ENCODE data around the gene ANKRD28.
"Not testable (repeated sequence)": the region's sequence is repeated elsewhere in the genome, so short reads cannot be mapped to it uniquely, and the experiment has no call there.

ANKRD28 gene

DNA sequence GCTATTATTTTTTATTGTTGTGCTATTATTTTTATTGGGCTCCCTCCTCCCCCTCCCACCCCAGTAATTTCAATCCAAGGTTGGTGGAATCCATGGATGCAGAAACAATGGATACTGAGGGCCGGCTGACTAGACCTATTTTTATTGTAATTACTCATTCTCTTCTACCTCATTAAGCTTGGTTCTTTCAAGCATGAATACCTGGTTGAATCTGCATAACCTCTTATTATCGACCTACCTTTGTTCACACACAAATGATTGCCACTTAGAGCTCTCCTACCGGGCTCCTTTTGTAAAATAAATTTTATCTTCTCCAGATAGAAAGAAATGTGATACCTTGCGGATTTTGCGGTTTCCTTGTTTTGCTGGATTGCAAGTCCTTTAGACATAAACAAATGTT lies 164.6 kb downstream of the ANKRD28 start:
- no peak for DNase-seq

DNA sequence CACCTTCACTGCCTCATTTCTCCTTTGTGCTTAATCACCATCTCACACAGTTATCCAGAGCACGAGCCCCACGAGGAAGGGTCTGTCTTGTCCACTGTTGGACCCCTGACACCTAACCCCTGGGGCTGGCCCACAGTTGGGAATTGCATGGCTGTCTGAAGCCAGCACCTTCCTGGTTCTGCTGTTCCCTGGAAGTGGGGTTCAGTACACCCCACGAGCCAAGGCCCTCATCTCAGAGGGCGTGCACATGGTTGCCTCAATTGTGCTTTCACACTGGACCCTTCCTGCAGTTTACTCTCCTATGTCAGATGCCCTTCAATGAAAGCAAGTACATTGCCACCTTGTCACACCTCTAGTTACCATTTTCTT lies 165.6 kb downstream of the ANKRD28 start:
- no peak for DNase-seq

DNA sequence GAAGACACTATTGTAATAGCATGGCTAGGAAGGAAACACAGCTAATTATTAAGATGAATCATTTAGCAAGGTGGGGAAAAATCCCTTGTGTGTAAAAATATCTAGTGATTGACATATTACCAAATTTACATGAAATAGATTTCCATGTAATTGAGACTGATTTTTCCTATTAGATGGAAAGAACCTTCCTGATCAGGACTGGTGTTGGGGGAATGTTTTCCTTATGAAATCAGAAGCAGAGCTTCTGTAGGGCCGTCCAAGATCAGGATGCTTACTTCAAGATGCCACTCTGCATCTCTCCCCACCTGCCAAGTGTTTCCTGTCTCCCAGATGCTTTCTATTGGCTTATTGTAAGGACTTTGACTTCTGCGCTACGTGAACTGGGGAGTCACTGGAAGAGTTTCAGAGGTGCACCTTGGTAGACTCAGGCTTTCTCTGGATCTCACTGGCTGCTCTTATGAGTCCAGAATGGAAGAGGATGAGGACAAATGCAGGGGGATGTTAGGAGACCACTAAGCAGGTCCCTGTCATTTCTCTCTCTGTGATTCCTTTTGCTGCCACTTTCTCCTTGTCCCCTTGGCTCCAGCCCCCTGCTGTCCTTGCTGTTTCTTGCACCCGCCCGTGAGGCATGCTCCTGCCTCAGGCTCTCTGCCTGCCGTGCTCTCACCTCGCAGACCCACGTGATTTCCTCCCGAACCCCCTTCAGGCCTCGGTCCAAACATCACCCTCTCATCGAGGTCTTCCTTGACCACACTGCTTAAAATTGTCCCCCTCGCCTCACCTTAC lies 166.2 kb downstream of the ANKRD28 start:
- DNase-seq = no peak

DNA sequence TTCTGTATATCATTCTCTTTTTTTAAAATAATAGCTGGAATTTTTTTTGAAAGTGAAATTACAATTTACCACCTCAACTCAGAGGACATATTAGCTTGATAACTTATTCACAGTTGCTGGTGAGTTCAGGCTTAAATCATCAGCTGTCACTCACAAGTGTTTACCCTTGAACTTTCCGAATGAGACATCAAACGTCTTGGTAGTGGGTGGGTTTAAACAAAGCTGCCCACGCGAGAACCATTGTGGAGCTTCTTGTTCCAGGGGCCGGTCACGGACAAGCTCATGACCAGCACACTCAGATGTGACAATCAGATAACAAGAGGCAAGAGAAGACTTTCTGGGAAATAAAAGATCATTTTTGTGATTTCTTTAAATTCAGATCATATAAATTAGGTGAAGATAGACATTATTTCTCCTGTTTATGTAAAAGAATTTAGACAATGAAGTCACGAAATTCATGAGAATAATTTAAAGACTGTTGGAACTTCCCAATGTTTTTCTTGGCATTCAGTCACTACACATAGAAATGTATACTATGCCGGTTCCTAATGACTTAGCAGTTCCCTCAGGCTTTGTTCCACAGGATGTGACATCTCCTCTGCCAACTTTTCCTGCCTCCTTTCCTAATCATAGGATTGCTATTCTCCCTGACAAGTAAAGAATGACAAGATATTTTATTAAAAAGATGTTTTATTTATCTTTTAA lies 167.0 kb downstream of the ANKRD28 start:
- DNase-seq = no peak

DNA sequence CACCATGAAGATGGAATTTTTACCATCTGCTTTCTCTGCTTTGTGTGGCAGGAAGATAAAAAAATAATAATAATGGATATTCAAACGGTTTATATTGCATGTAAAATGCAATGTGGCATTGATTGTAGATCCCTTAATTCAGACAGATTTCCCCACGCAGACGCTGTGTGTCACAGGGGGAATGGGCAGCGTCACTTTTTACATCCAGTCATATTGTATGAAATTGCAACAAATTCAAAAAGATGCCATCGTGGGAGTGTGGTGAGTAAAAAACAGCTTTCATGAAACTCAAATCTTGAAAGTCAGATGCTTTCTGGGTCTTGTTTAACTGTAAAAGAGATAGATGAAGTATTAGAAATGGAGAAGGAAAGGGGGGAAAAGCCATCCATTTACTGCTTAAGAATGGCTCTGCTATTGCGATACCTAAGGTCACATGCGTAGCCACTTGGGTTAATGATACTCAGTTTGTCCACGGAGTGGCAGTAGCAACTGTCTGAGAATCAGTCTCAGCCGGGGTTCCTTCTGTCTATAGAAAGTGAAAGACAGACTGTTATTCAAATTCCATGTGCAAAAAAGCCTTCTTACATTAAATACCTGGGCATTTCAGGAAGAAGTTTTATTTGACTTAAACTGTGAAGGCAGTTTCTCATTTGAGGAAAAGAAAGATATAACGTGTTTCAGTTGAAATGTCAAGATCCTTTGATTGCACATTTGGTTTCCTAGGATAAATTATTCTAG lies 167.8 kb downstream of the ANKRD28 start:
- peak; percentile 74 for DNase-seq

DNA sequence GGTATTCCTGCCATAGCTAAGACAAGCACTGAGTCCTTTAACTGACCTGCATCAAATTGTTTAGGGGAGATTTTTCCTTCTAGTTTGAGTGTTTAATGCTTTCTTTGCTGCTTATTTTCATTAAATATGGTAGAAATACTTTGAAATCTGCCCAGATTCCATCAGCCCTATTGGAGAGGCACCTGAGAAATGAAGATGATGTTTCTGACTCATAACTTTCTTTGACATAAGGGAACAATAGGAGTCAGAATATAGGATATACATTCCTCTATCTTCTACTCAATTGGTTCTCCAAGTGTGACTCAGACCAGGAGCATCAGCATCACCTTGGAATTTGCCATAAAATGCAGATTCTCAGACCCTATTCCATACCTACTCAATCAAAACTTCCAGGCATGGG lies 168.8 kb downstream of the ANKRD28 start:
- DNase-seq = no peak

DNA sequence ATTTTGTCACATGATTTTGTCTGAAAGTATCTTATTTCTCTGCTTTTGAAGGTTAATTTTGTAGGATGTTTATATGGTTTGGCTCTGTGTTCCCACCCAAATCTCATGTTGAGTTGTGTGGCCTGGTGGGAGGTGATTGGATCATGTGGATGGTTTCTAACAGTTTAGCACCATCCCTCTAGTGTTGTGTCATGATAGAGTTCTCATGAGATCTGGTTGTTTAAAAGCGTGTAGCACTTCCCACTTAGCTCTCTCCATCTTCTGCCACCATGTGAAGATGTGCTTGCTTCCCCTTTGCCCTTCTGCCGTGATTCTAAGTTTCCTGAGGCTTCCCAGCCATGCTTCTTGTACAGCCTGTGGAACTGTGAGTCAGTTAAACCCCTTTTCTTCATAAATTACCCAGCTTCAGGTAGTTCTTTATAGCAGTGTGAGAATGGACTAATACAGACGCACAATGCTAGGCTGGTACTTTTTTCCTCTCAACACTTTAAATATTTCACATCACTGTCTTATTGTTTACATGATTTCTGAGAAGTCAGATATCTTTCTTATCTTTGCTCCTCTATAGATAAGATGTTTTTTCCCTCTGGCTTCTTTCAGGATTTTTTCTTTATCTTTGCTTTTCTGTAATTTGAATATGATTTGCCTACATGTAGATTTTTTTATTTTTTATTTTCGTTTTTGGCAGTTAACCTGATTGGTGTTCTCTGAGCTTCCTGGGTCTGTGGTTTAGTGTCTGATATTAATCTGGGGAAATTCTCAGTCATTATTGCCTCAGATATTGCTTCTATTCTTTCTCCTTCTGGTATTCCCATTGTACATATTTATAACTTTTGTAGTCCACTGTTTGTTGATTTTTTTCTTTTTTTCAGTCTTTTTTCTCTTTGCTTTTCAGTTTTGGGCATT lies 174.0 kb downstream of the ANKRD28 start:
- no peak for DNase-seq

DNA sequence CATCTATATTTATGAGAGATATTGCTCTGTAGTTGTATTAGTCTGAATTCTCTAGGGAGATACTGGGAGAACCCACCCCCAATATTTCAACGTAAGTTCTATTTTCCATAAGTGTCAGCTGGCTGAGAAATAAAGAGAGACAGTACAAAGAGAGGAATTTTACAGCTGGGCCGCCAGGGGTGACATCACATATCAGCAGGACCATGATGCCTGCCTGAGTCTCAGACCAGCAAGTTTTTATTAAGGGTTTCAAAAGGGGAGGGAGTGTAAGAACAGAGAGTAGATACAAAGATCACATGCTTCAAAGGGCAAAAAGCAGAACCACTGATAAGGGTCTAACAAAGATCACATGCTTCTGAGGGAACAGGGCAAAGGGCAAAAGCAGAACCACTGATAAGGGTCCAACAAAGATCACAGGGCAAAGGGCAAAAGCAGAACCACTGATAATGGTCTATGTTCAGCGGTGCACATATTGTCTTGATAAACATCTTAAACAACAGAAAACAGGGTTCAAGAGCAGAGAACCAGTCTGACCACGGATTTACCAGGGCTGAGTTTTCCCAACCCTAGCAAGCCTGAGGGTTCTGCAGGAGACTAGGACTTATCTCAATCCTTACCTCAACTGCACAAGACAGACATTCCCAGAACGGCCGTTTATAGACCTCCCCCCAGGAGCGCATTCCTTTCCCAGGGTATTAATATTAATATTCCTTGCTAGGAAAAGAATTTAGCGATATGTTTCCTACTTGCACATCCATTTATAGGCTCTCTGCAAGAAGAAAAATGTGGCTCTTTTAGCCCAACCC lies 177.9 kb downstream of the ANKRD28 start:
- not testable (repeated sequence) for DNase-seq
